Suprapubic skin (tissue), 2 donors: ENCODE data around the gene FAM72D.
"Not testable (repeated sequence)": the region's sequence is repeated elsewhere in the genome, so short reads cannot be mapped to it uniquely, and the experiment has no call there.

Experiments
- EP300 ChIP-seq: sonication (generic); formaldehyde crosslinking; IDR thresholded peaks from one replicate; pipeline ENCODE4 v1.6.1; 2017; ENCODE audit warnings: antibody characterized with exemption
- POLR2A ChIP-seq, 2 donors: fragments of 450-650 bp; IDR thresholded peaks; one replicate each; pipeline ENCODE4 v1.6.1; 2017; ENCODE audit warnings: antibody characterized with exemption in 2 of 2, mild to moderate bottlenecking in 2 of 2, moderate library complexity in 2 of 2

DNA sequence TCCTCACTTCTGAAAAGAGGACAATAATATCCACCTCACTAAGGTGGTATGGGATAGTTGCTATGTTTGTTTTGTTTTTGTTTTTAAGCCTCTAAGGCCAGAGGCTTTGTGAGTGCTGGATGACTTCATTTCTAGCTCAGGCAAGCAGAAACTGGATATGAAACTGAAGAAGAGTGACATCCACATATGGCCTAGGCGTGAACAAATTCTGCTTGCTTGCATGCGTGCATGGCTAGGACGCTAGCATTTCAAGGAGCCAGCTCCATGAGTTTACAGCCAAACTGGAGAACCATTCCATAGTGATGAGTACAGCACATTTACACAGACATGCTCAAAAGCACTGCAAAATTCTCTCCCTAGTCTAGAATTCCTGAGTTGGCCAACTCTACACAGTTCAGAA is 37.6 kb upstream of the FAM72D start:
- TF ChIP-seq POLR2A (IDR thresholded peaks at IDR 0.05); EP300: not testable (repeated sequence)
